Hepatocyte (in vitro differentiated cells): ENCODE data around the gene KHDRBS2.

Source experiments
- CTCF ChIP-seq: fragments of 200-600 bp; sonication (generic); IDR thresholded peaks from 2 replicates; pipeline ENCODE4 v1.5.1; 2016; ENCODE audit warnings: antibody characterized with exemption, mild to moderate bottlenecking; ENCODE audit not compliant: poor library complexity
- EZH2 ChIP-seq: fragments of 200-600 bp; sonication (generic); IDR thresholded peaks from 2 replicates; pipeline ENCODE4 v1.6.1; 2016; ENCODE audit warnings: antibody characterized with exemption, mild to moderate bottlenecking, borderline replicate concordance
- EZH2phosphoT487 ChIP-seq: fragments of 200-600 bp; sonication (generic); IDR thresholded peaks from one replicate; pipeline ENCODE4 v1.6.1; 2018; ENCODE audit warnings: antibody characterized with exemption, mild to moderate bottlenecking, low read depth, moderate library complexity; ENCODE audit not compliant: unreplicated experiment, severe bottlenecking

- TF ChIP-seq CTCF (no peak), EZH2 (no peak), EZH2phosphoT487 (no peak)
Measured at GRCh38 chr6:61688165-61688564, 597.9 kb downstream of the KHDRBS2 start.
